ENCODE results near the gene TAGLN. TPM values are rescaled to one million over a fixed set of nuclear protein-coding genes. Genes with fewer than 3 reads are reported as not detected.

The TAGLN gene
- total and polyA plus RNA-seq, 9 of the 15 experiments (the other 6 are each of a cell fraction or from before 2014, with no cell fraction given), result 0.21 to 4.9 (median 1.1) TPM

DNA sequence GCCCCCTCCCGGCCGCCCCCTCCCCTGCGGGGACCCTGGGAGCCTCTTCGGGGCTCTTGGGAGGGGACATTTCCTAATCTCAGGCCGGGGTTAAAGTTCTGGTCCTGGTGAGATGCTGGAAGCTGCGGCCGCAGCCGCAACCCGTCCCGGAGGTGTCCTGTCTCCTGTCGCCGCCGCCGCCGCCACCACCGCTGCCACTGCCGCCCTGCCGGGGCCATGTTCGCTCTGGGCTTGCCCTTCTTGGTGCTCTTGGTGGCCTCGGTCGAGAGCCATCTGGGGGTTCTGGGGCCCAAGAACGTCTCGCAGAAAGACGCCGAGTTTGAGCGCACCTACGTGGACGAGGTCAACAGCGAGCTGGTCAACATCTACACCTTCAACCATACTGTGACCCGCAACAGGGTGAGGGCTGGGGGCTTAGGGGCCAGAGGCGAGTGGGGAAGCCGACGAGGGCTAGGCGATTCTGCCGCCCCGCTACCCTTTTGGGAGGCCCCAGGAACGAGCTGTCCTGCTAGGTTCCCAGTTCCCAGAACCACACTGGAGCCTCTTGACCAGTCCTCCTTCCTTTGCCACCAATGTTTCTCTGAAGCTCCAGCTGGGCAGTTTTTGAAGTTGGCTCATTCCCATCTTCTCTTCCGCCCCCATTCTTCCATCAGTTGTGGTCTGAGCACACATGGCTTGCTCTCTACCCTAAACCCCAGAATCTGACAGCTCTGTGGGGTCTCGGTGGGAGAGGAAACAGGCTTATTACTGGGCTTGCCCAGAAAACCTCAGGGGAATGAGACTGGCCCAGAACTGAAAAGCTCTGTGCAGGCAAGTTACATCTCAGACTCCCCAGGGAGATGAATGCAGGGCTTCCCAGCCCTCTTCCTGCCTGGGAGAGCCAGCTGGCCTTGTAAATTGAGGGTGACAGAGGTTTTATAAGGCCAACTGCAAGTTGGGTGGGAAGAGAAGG is 19.8 kb upstream of the TAGLN start:
- peak overlapping the region; percentile 49 for H3K4me3 ChIP-seq
- H3K9me3 ChIP-seq (replicated peaks; ENCODE audit: control insufficient read depth, insufficient read depth, low read depth, low read length), result no peaks in the 10 kb centered on the region
- H2AFZ ChIP-seq (ENCODE audit: low read depth, low read length), result peak overlapping the region; percentile 76
- 3% methylated on average over 33 of the region's 39 CpGs for WGBS (ENCODE audit: insufficient coverage, low coverage, missing lambda C conversion rate)
- intact Hi-C loops (cut with micrococcal nuclease), result loop anchor here (2.0 kb wide), 1 partner anchor 35 kb away; the partner anchor contains the start of gene PAFAH1B2
- ATAC-seq, result peak; percentile 73
- POLR2A ChIA-PET, result interaction anchor here (0.6 to 3.5 kb wide), 9 partner anchors 12 to 410 kb away, joined by 3 to 17 read pairs (median 5); partner anchors contain the start of gene PAFAH1B2
- peak in 3 of 4 experiments; percentile 27 to 65 (median 51) for DNase-seq (ENCODE audit: extremely low read depth in 1 of 4, low spot score in 3 of 4)
- H3K27me3 ChIP-seq (ENCODE audit: control insufficient read depth in 2 of 2, insufficient read depth in 2 of 2, low read length in 2 of 2), result no peaks in the 10 kb centered on the region
- FAIRE-seq, result no peak
- peaks cover 18% of the 10 kb centered on the region for H3K79me2 ChIP-seq (ENCODE audit: control insufficient read depth, insufficient read depth, low read length)
- in situ Hi-C loops (cut with MboI), result no loop called here
- peak overlapping the region; percentile 86 for H3K4me2 ChIP-seq (ENCODE audit: insufficient read depth, low read length)
- no peaks in the 10 kb centered on the region for H4K20me1 ChIP-seq (replicated peaks; ENCODE audit: control insufficient read depth, insufficient read depth, low read length)
- CTCF ChIA-PET (ENCODE audit: low intra/inter-chr PET ratio), result no interaction called here
- peak overlapping the region; percentile 67 for H3K27ac ChIP-seq (ENCODE audit: extremely low read depth, low read depth, low read length)
- H3K9ac ChIP-seq (ENCODE audit: insufficient read depth in 1 of 2, low read depth in 2 of 2, low read length in 2 of 2), result peak overlapping the region; percentile 69 to 91
- no TSS peak for BruUV-seq (replicated peaks)
- no peaks in the 10 kb centered on the region for H3K9me1 ChIP-seq (ENCODE audit: control insufficient read depth, insufficient read depth, low read length)
- peaks cover 24 to 40% of the 10 kb centered on the region in 2 experiments for H3K4me1 ChIP-seq (replicated peaks in 1 of 2; ENCODE audit: control insufficient read depth in 2 of 2, insufficient read depth in 2 of 2, low read length in 2 of 2)
- H3K36me3 ChIP-seq (ENCODE audit: control insufficient read depth, insufficient read depth, low read length), result peaks cover 22% of the 10 kb centered on the region
- TF ChIP-seq PYGO2 (tag; IDR thresholded peaks at IDR 0.05) (0 out of 2 replicates have a peak, but pooled peaks have one; percentile 15), ARID2 (IDR thresholded peaks at IDR 0.05) (no peak), GABPB2 (CRISPR knock-in tag; conservative IDR thresholded peaks at IDR 0.05) (no peak), KLF1 (tag; IDR thresholded peaks at IDR 0.05) (no peak), RBFOX2 (IDR thresholded peaks at IDR 0.05; ENCODE audit: low read depth, low read length) (peak; percentile 55; the same call in 1 of the 2 replicates), ARID3A (IDR thresholded peaks at IDR 0.05; ENCODE audit: borderline replicate concordance, low read depth, low read length) (no peak), ARID1B (IDR thresholded peaks at IDR 0.05) (no peak), CLOCK (CRISPR knock-in tag; IDR thresholded peaks at IDR 0.05; ENCODE audit: borderline replicate concordance) (no peak), SRSF1 (IDR thresholded peaks at IDR 0.05; ENCODE audit: low read depth, low read length) (no peak), OTX1 (CRISPR knock-in tag; IDR thresholded peaks at IDR 0.05) (no peak)
- TF ChIP-seq, protein P1, sequence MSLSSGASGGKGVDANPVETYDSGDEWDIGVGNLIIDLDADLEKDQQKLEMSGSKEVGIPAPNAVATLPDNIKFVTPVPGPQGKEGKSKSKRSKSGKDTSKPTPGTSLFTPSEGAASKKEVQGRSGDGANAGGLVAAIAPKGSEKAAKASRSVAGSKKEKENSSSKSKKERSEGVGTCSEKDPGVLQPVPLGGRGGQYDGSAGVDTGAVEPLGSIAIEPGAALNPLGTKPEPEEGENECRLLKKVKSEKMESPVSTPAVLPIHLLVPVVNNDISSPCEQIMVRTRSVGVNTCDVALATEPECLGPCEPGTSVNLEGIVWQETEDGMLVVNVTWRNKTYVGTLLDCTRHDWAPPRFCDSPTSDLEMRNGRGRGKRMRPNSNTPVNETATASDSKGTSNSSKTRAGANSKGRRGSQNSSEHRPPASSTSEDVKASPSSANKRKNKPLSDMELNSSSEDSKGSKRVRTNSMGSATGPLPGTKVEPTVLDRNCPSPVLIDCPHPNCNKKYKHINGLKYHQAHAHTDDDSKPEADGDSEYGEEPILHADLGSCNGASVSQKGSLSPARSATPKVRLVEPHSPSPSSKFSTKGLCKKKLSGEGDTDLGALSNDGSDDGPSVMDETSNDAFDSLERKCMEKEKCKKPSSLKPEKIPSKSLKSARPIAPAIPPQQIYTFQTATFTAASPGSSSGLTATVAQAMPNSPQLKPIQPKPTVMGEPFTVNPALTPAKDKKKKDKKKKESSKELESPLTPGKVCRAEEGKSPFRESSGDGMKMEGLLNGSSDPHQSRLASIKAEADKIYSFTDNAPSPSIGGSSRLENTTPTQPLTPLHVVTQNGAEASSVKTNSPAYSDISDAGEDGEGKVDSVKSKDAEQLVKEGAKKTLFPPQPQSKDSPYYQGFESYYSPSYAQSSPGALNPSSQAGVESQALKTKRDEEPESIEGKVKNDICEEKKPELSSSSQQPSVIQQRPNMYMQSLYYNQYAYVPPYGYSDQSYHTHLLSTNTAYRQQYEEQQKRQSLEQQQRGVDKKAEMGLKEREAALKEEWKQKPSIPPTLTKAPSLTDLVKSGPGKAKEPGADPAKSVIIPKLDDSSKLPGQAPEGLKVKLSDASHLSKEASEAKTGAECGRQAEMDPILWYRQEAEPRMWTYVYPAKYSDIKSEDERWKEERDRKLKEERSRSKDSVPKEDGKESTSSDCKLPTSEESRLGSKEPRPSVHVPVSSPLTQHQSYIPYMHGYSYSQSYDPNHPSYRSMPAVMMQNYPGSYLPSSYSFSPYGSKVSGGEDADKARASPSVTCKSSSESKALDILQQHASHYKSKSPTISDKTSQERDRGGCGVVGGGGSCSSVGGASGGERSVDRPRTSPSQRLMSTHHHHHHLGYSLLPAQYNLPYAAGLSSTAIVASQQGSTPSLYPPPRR (CRISPR knock-in tag; IDR thresholded peaks at IDR 0.05; ENCODE audit: borderline replicate concordance), result no peak

Data from K562 (cell line).